SK-N-SH (cell line): Measurements from ENCODE around the gene APOBEC3H.

ENCODE experiments used
- CTCF ChIP-seq: fragments of 200-600 bp; sonication (generic); IDR thresholded peaks from 2 replicates; pipeline ENCODE4 v1.6.1; 2017; ENCODE audit warnings: antibody characterized with exemption, mild to moderate bottlenecking, moderate library complexity
- EP300 ChIP-seq, 2 experiments: IDR thresholded peaks; 2 replicates each; pipeline versions ENCODE4 v1.4.0 to v1.6.1; 2012; ENCODE audit warnings: borderline replicate concordance in 1 of 2, low read depth in 1 of 2, low read length in 1 of 2
- EZH2phosphoT487 ChIP-seq: fragments of 200-600 bp; sonication (generic); IDR thresholded peaks from 2 replicates; pipeline ENCODE4 v1.6.1; 2017; ENCODE audit warnings: low read depth, mixed run types, mild to moderate bottlenecking, antibody characterized with exemption, moderate library complexity, borderline replicate concordance
- MXI1 ChIP-seq: IDR thresholded peaks from 2 replicates; pipeline ENCODE4 v1.6.1; 2012; ENCODE audit warnings: mild to moderate bottlenecking, low read depth, low read length, improper control_type of control experiment
- NRF1 ChIP-seq: IDR thresholded peaks from 2 replicates; pipeline ENCODE4 v1.6.1; 2012; ENCODE audit warnings: low read depth, mild to moderate bottlenecking, low read length
- POLR2AphosphoS5 ChIP-seq: IDR thresholded peaks from 2 replicates; pipeline ENCODE4 v1.6.1; 2012; ENCODE audit warnings: low read depth, low read length
- SMC3 ChIP-seq: IDR thresholded peaks from 2 replicates; pipeline ENCODE4 v1.6.1; 2012; ENCODE audit warnings: low read depth, low read length, improper control_type of control experiment
- YY1 ChIP-seq: IDR thresholded peaks from 2 replicates; pipeline ENCODE4 v1.4.0; 2012; ENCODE audit warnings: low read depth, mild to moderate bottlenecking

GRCh38 chr22:39130152-39130704, 33.2 kb downstream of the APOBEC3H start:
- TF ChIP-seq EP300 (IDR thresholded peaks at IDR 0.05; ENCODE audit: borderline replicate concordance in 1 of 2, low read depth in 1 of 2, low read length in 1 of 2) (no peak), EZH2phosphoT487 (no peak), CTCF (no peak), YY1 (no peak), POLR2AphosphoS5 (no peak), SMC3 (no peak), NRF1 (no peak), MXI1 (no peak)
